Heart left ventricle (tissue), 16 donors: Measurements from ENCODE around the gene PSMD7. TPM values are rescaled to one million over a fixed set of nuclear protein-coding genes. Genes with fewer than 3 reads are reported as not detected.
A peak's percentile ranks its signal among the peaks of the same experiment; 100 is the strongest.

Experiments
- ATAC-seq, 4 donors: fragments of 200-7000 bp; cut with Tn5 transposase; one replicate each; pipeline ENCODE4 v1.9.1; 2020 to 2022; ENCODE audit warnings: moderate library complexity in 4 of 4, mild to moderate bottlenecking in 3 of 4, moderate number of reproducible peaks in 1 of 4
- DNase-seq, 5 donors: peaks; one replicate each; pipeline ENCODE4 v3.0.0-alpha.2; 2020
- H3K27ac ChIP-seq, 12 donors: fragments of 200-600 bp; sonication (generic) in 4 of 12; one replicate each; pipeline versions ENCODE4 v1.5.0 to v1.8.0; 2016 to 2022; ENCODE audit warnings: mild to moderate bottlenecking in 2 of 12
- H3K27me3 ChIP-seq, 9 donors: fragments of 200-600 bp; sonication (generic) in 2 of 9; one replicate each; pipeline versions ENCODE4 v1.5.1 to v1.8.0; 2016 to 2022; ENCODE audit warnings: mild to moderate bottlenecking in 3 of 9
- H3K36me3 ChIP-seq, 9 donors: fragments of 200-600 bp; sonication (generic) in 2 of 9; one replicate each; pipeline versions ENCODE4 v1.5.0 to v1.8.0; 2018 to 2022; ENCODE audit warnings: mild to moderate bottlenecking in 2 of 9
- H3K4me1 ChIP-seq, 12 donors: fragments of 200-600 bp; sonication (generic) in 4 of 12; one replicate each; pipeline versions ENCODE4 v1.5.0 to v1.8.0; 2016 to 2022; ENCODE audit warnings: mild to moderate bottlenecking in 3 of 12
- H3K4me3 ChIP-seq, 12 donors: fragments of 200-600 bp; sonication (generic) in 4 of 12; one replicate each; pipeline versions ENCODE4 v1.5.0 to v1.8.0; 2017 to 2022; ENCODE audit warnings: mild to moderate bottlenecking in 9 of 12, moderate library complexity in 4 of 12
- H3K9me3 ChIP-seq, 12 donors: fragments of 200-600 bp; sonication (generic) in 4 of 12; one replicate each; pipeline versions ENCODE4 v1.5.0 to v1.8.0; 2016 to 2022; ENCODE audit warnings: mild to moderate bottlenecking in 1 of 12
- POLR2A ChIP-seq, 2 donors: fragments of 450-650 bp; IDR thresholded peaks; one replicate each; pipeline ENCODE4 v1.6.1; 2017; ENCODE audit warnings: antibody characterized with exemption in 2 of 2, mild to moderate bottlenecking in 2 of 2, moderate library complexity in 2 of 2
- WGBS, 4 donors: extraction: QIAGEN DNeasy Blood & Tissue Kit in 2 of 4; methylation state at CpG; one replicate each; pipeline versions ENCODE4 v1.1.5 to v1.1.7; 2013 to 2018; 5-methylcytosine and 5-hydroxymethylcytosine counted together
- intact Hi-C, 10 donors: fragments of 100-400 bp; cut with DNase I; formaldehyde crosslinking; loops; one replicate each; pipeline versions ENCODE4 v1.11.1 to v1.14.2; 2022
- polyA plus RNA-seq, 2 donors: library from polyadenylated mRNA; stranded (reverse); fragments of 200-250 nt; gene quantifications; one replicate each; pipeline ENCODE4 v1.2.3, GENCODE V29; 2013
- total RNA-seq, 9 donors: library from RNA; depleted of rRNA in 2 of 9; stranded (reverse); fragments of >200 nt in 2 of 9; fragmentation: NEBNext Ultra II Directional in 3 of 9; extraction: Animal tissue kit (Norgen Biotek cat#: 25700) in 3 of 9; gene quantifications; one replicate each; pipeline versions ENCODE4 v1.1.0 to v1.2.4, GENCODE V29; 2016 to 2023
- TF ChIP-seq, protein P1 (sequence below), 12 donors: fragments of 200-600 bp; sonication (generic) in 4 of 12; IDR thresholded peaks; one replicate each; pipeline versions ENCODE4 v1.5.0 to v1.8.0; 2018 to 2022; ENCODE audit warnings: antibody characterized with exemption in 12 of 12, mild to moderate bottlenecking in 5 of 12
- donor health status: ischemic (EF 13 %, LVEDD 7.1; RV severe dilation, severe dysfunction).
- donor health status: healthy with polysubstance abuse.
- donor health status: DM: no; HTN: yes; CAD: no.
- donor health status: DM: no; HTN: no; CAD: no.
- donor health status: ischemic (EF 25% LVEDD 6.9; RV normal size, moderate dysfunction).
- donor health status: ischemic (EF 25% LVEDD 5.7; RV mildly dilated, moderate dysfunction).
- donor health status: healthy.
- donor health status: DM: yes; HTN: yes; CAD: no.
- donor health status: ischemic (EF 35%, LVEDD 5.7; RV mildly dilated, moderate dysfunction).
- donor health status: nonischemic (EF 11% LVEDD 7.7; RV severe dilation, severe dysfunction).
- donor health status: DM: yes; HTN: yes; CAD: no.
- donor health status: PGD.
- donor health status: ischemic (EF 29% LVEDD 5.4; RV normal size, mild dysfunction).
- donor health status: nonischemic (EF 23%, LVEDD 6.1; RV moderate dilation, normal function).

PSMD7 gene
- total and polyA plus RNA-seq, 11 donors, result 74.1 to 226 (median 131) TPM

DNA sequence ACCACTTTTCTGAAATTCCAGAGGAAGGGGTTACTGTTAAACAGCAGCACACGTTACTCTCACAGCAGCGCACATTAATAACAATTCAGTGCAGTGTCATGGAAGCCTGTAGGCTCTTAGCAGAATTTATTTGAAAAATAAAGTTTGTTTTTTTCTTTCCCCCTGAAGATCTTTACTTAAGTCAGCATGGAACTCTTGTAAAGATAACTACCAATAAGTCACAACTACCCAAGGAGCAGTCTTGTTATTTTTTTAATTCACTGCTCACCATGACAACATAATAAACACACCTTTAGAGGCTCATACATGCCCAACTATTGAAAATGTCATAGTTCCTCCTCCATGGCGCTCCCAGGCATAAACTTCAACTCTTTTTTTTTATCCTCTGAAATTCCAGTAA, 31.8 kb upstream of the PSMD7 start:
- ATAC-seq (no peak), DNase-seq (no peak)
- intact Hi-C loops, result no loop called here
- Histone ChIP-seq H3K27ac (no peak overlapping the region), H3K9me3 (no peaks in the 10 kb centered on the region), H3K4me1 (no peaks in the 10 kb centered on the region), H3K4me3 (no peak overlapping the region), H3K36me3 (no peaks in the 10 kb centered on the region), H3K27me3 (no peaks in the 10 kb centered on the region)
- no peak for TF ChIP-seq POLR2A (IDR thresholded peaks at IDR 0.05)
- TF ChIP-seq, protein P1, sequence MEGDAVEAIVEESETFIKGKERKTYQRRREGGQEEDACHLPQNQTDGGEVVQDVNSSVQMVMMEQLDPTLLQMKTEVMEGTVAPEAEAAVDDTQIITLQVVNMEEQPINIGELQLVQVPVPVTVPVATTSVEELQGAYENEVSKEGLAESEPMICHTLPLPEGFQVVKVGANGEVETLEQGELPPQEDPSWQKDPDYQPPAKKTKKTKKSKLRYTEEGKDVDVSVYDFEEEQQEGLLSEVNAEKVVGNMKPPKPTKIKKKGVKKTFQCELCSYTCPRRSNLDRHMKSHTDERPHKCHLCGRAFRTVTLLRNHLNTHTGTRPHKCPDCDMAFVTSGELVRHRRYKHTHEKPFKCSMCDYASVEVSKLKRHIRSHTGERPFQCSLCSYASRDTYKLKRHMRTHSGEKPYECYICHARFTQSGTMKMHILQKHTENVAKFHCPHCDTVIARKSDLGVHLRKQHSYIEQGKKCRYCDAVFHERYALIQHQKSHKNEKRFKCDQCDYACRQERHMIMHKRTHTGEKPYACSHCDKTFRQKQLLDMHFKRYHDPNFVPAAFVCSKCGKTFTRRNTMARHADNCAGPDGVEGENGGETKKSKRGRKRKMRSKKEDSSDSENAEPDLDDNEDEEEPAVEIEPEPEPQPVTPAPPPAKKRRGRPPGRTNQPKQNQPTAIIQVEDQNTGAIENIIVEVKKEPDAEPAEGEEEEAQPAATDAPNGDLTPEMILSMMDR (IDR thresholded peaks at IDR 0.05), result no peak
- WGBS, 4 donors, result 70 to 77% (median 75%) methylated on average over 3 of the region's 3 CpGs

DNA sequence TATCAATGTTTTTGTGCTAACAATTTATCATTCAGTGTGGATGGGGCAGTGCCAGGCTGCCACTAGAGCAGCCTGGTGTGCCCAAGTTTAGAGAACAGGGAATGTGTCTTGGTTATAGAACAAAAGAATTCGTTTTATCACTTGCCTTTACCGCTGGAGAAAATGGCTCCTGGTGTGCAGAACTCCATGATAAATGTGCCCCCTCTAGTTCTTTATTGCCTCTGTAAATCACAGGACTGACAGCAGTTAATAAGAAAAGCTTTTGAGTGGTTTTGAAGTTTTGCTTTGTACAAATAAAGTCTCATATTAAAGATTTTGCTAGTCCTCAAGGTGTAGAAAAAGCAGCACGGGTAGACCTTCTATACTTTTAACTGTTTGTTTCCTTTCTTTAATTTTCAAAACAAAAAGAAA, 28.2 kb upstream of the PSMD7 start:
- 44 to 63% (median 60%) methylated on average over 3 of the region's 3 CpGs for WGBS, 4 donors
- no peaks in the 10 kb centered on the region for H3K4me1 ChIP-seq
- H3K36me3 ChIP-seq, result no peaks in the 10 kb centered on the region
- DNase-seq, result no peak
- H3K27me3 ChIP-seq, result no peaks in the 10 kb centered on the region
- no peak for ATAC-seq
- intact Hi-C loops, result no loop called here
- H3K4me3 ChIP-seq, result no peak overlapping the region
- H3K27ac ChIP-seq, result no peak overlapping the region
- H3K9me3 ChIP-seq, result no peaks in the 10 kb centered on the region
- no peak for TF ChIP-seq POLR2A (IDR thresholded peaks at IDR 0.05)
- TF ChIP-seq, protein P1 (IDR thresholded peaks at IDR 0.05), result no peak

DNA sequence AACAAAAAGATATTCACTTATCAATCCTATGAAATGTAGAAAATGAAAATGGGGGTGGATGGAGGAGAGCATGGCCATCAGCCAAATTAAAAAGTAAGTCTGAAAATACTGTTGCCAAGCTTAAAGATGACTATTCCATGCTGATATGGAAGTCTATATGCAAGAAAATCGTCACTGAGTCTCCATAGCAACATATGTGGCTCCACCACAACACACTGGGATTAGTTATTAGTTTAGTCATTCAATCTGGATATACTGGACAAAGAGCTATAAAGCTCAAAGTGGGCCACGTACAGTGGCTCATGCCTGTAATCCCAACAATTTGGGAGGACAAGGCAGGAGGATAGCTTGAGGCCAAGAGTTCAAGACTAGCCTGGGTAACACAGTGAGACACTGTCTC, 24.7 kb upstream of the PSMD7 start:
- 53 to 72% (median 66%) methylated on average over 2 of the region's 2 CpGs for WGBS, 4 donors
- H3K9me3 ChIP-seq, result no peaks in the 10 kb centered on the region

DNA sequence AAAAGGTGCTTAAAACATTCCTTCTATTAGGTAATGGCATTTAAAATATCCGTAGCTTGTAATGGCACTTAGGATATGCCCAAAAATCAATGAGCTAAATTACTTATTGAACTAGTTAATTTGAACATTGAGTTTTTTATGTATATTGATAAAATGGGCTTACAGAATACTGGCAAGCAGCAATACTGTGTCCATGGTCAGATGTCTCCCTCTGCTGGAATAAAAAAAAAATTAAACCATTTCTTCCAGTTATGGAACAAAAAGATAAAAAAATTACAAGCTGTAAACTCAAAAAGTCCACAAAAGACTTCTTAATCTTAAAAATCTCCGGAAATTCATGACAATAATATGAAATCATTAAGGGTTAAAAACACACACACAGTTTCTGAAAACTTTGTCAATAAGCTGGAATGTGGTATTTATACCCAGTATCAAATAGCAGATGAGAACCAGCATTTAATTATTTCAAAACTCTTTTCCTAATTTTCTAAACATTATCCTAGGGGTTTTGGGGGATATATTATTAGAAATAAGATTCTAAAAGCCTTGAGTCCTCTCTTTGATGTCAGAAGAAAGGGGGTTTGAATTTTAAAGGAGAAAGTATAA, 21.5 kb upstream of the PSMD7 start:
- Histone ChIP-seq H3K4me1 (no peaks in the 10 kb centered on the region), H3K27ac (no peak overlapping the region), H3K36me3 (no peaks in the 10 kb centered on the region), H3K27me3 (no peaks in the 10 kb centered on the region), H3K9me3 (peaks cover 0 to 5% (median 0%) of the 10 kb centered on the region in 12 donors), H3K4me3 (no peak overlapping the region)
- 35 to 53% (median 46%) methylated on average over 2 of the region's 2 CpGs for WGBS, 4 donors
- TF ChIP-seq POLR2A (IDR thresholded peaks at IDR 0.05), result no peak
- TF ChIP-seq, protein P1 (IDR thresholded peaks at IDR 0.05), result peak in 9 of 12 donors; percentile 18 to 57 (median 39)
- no peak for DNase-seq
- intact Hi-C loops, result no loop called here
- no peak for ATAC-seq

More for the DNA sequence above, 24.7 kb upstream of the PSMD7 start:
- Histone ChIP-seq H3K36me3 (no peaks in the 10 kb centered on the region), H3K27ac (no peak overlapping the region), H3K27me3 (no peaks in the 10 kb centered on the region), H3K4me1 (no peaks in the 10 kb centered on the region), H3K4me3 (no peak overlapping the region)
- no peak for ATAC-seq
- intact Hi-C loops, result no loop called here
- TF ChIP-seq POLR2A (IDR thresholded peaks at IDR 0.05), result no peak
- TF ChIP-seq, protein P1 (IDR thresholded peaks at IDR 0.05), result no peak
- no peak for DNase-seq
